CD4-positive, alpha-beta memory T cell (primary cell): Measurements from ENCODE around the gene CALB2. TPM values are rescaled to one million over a fixed set of nuclear protein-coding genes. Genes with fewer than 3 reads are reported as not detected.
A peak's percentile ranks its signal among the peaks of the same experiment; 100 is the strongest.

ENCODE experiments used
- CTCF ChIA-PET: fragments of 350-600 bp; sonication (Branson Sonifier 250); formaldehyde crosslinking; loops from one replicate; lab custom pipeline; 2021; ENCODE audit warnings: inconsistent platforms; ENCODE audit not compliant: partially characterized antibody; lab: Charles Lee
- POLR2A ChIA-PET: fragments of 350-600 bp; sonication (Branson Sonifier 250); formaldehyde crosslinking; loops from one replicate; lab custom pipeline; 2021; ENCODE audit not compliant: partially characterized antibody; lab: Charles Lee
- DNase-seq, 5 donors: peaks; one replicate each; pipeline versions ENCODE4 v3.0.0 to v3.0.0-alpha.2; 2020 to 2022; ENCODE audit warnings: mixed read lengths in 1 of 5
- H3K27ac ChIP-seq: one replicate; pipeline ENCODE4 v1.7.0; 2013; ENCODE audit warnings: low read depth, low read length
- H3K27me3 ChIP-seq: 2 replicates; pipeline ENCODE4 v1.7.0; 2013; ENCODE audit warnings: mild to moderate bottlenecking, low read length, moderate library complexity; ENCODE audit not compliant: insufficient read depth
- H3K36me3 ChIP-seq: 2 replicates; pipeline ENCODE4 v1.7.0; 2013; ENCODE audit warnings: mild to moderate bottlenecking, low read length, moderate library complexity; ENCODE audit not compliant: insufficient read depth
- H3K4me1 ChIP-seq: 2 replicates; pipeline ENCODE4 v1.7.0; 2013; ENCODE audit warnings: mild to moderate bottlenecking, low read length, moderate library complexity; ENCODE audit not compliant: insufficient read depth
- H3K4me3 ChIP-seq, 2 donors: one replicate each; pipeline ENCODE4 v1.7.0; 2013; ENCODE audit warnings: low read length in 2 of 2, mild to moderate bottlenecking in 1 of 2
- H3K9me3 ChIP-seq, 2 donors: one replicate each; pipeline ENCODE4 v1.7.0; 2013; ENCODE audit warnings: low read length in 2 of 2, control low read depth in 1 of 2; ENCODE audit not compliant: control insufficient read depth in 1 of 2
- H3K27ac Mint-ChIP-seq, 7 donors: one replicate each; pipeline ENCODE4 v1.8.0; 2020 to 2021; ENCODE audit warnings: mixed read lengths in 7 of 7, mild to moderate bottlenecking in 6 of 7, inconsistent platforms in 3 of 7, moderate library complexity in 3 of 7
- H3K27me3 Mint-ChIP-seq, 2 donors: one replicate each; pipeline ENCODE4 v1.8.0; 2020 to 2021; ENCODE audit warnings: mixed read lengths in 2 of 2
- H3K36me3 Mint-ChIP-seq, 2 donors: one replicate each; pipeline ENCODE4 v1.8.0; 2020 to 2021; ENCODE audit warnings: mixed read lengths in 2 of 2, inconsistent platforms in 1 of 2, mild to moderate bottlenecking in 1 of 2
- H3K4me1 Mint-ChIP-seq, 4 donors: one replicate each; pipeline ENCODE4 v1.8.0; 2020 to 2021; ENCODE audit warnings: mixed read lengths in 4 of 4, mild to moderate bottlenecking in 1 of 4
- H3K4me3 Mint-ChIP-seq, 8 donors: one replicate each; pipeline ENCODE4 v1.8.0; 2020 to 2021; ENCODE audit warnings: mixed read lengths in 8 of 8, mild to moderate bottlenecking in 7 of 8, moderate library complexity in 6 of 8, inconsistent platforms in 3 of 8
- H3K9me3 Mint-ChIP-seq, 8 donors: one replicate each; pipeline ENCODE4 v1.8.0; 2020 to 2021; ENCODE audit warnings: mixed read lengths in 8 of 8, mild to moderate bottlenecking in 5 of 8, inconsistent platforms in 3 of 8, moderate library complexity in 1 of 8
- intact Hi-C: fragments of 100-400 bp; cut with micrococcal nuclease; formaldehyde crosslinking; loops from one replicate; pipeline ENCODE4 v1.15.1; 2023
- polyA plus RNA-seq, 2 donors: library from polyadenylated mRNA; unstranded; fragments of 300-500 nt; fragmentation: Illumina TruSeq; gene quantifications; one replicate each; pipeline ENCODE4 v1.2.3, GENCODE V29; 2021
- total RNA-seq, 2 experiments: library from RNA; stranded (reverse); gene quantifications; one replicate each; pipeline ENCODE4 v1.2.3, GENCODE V29; 2021

CALB2 gene
- total and polyA plus RNA-seq, 4 experiments from 2014 or later: not detected

DNA sequence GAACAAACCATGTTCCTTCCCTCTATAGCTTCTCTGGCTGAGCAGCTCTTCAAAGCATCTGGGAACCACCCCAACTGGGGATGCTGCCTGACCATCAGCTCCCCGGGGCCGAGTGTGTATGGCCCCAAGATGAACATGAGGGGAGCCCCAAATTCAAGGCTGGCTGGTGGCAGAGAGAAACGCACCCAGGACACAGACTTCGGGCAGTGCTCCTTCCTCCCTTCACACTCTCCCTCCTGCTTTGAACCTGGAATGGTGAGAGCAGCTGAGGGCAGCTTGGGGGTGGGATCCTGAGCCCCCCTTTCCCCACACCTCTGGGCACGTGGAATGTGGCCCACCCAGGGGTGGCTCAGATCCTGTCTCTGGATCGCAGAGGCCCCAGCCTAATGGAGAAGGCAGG, 66.1 kb downstream of the CALB2 start:
- no peak overlapping the region for H3K4me3 ChIP-seq
- Mint-ChIP-seq H3K36me3 (no peaks in the 10 kb centered on the region), H3K4me3 (peak overlapping the region in 1 of 8 donors; percentile 81), H3K27me3 (peaks cover 10 to 37% of the 10 kb centered on the region in 2 donors), H3K27ac (no peak overlapping the region), H3K4me1 (peaks cover 3 to 10% (median 5%) of the 10 kb centered on the region in 4 donors), H3K9me3 (peaks cover 0 to 9% (median 2%) of the 10 kb centered on the region in 8 donors)
- H3K4me1 ChIP-seq: peaks cover 4% of the 10 kb centered on the region
- no peaks in the 10 kb centered on the region for H3K27me3 ChIP-seq
- ChIA-PET POLR2A (no interaction called here), CTCF (interaction anchor here (5.7 kb wide), 1 partner anchor 12 kb away, joined by 32 read pairs; no protein-coding TSS in a partner anchor)
- no peak overlapping the region for H3K27ac ChIP-seq
- no peaks in the 10 kb centered on the region for H3K36me3 ChIP-seq
- no peaks in the 10 kb centered on the region for H3K9me3 ChIP-seq
- intact Hi-C loops: no loop called here
- DNase-seq: no peak

GRCh38 chr16:71425746-71426068, 67.2 kb downstream of the CALB2 start:
- Histone ChIP-seq H3K4me1 (peaks cover 4% of the 10 kb centered on the region), H3K27me3 (no peaks in the 10 kb centered on the region), H3K9me3 (no peaks in the 10 kb centered on the region), H3K4me3 (no peak overlapping the region), H3K27ac (no peak overlapping the region), H3K36me3 (no peaks in the 10 kb centered on the region)
- intact Hi-C loops: no loop called here
- no peak for DNase-seq
- CTCF ChIA-PET: interaction anchor here (0.8 to 5.7 kb wide), 2 partner anchors 13 to 185 kb away, joined by 3 to 32 read pairs; no protein-coding TSS in a partner anchor
- H3K27me3 Mint-ChIP-seq: peaks cover 12 to 32% of the 10 kb centered on the region in 2 donors
- POLR2A ChIA-PET: interaction anchor here (0.6 to 1.1 kb wide), 2 partner anchors 37 to 58 kb away, joined by 3 to 4 read pairs; partner anchors contain the start of gene ZNF23
- H3K4me1 Mint-ChIP-seq: peaks cover 3 to 10% (median 5%) of the 10 kb centered on the region in 4 donors
- no peaks in the 10 kb centered on the region for H3K36me3 Mint-ChIP-seq
- H3K27ac Mint-ChIP-seq: no peak overlapping the region
- H3K4me3 Mint-ChIP-seq: peak overlapping the region in 3 of 8 donors; percentile 13 to 81 (median 63)
- peaks cover 0 to 9% (median 2%) of the 10 kb centered on the region in 8 donors for H3K9me3 Mint-ChIP-seq

- Mint-ChIP-seq H3K36me3 (no peaks in the 10 kb centered on the region), H3K4me1 (peaks cover 3 to 10% (median 5%) of the 10 kb centered on the region in 4 donors), H3K4me3 (peak overlapping the region in 3 of 8 donors; percentile 27 to 83 (median 81)), H3K27ac (peak overlapping the region in 3 of 7 donors; percentile 56 to 90 (median 90)), H3K27me3 (peaks cover 12 to 34% of the 10 kb centered on the region in 2 donors), H3K9me3 (peaks cover 0 to 9% (median 2%) of the 10 kb centered on the region in 8 donors)
- no peak overlapping the region for H3K27ac ChIP-seq
- no peaks in the 10 kb centered on the region for H3K9me3 ChIP-seq
- DNase-seq: peak in 3 of 5 donors; percentile 10 to 76 (median 16)
- no peaks in the 10 kb centered on the region for H3K36me3 ChIP-seq
- H3K27me3 ChIP-seq: no peaks in the 10 kb centered on the region
- intact Hi-C loops: no loop called here
- ChIA-PET CTCF (interaction anchor here (0.8 to 5.7 kb wide), 2 partner anchors 14 to 185 kb away, joined by 3 to 32 read pairs; no protein-coding TSS in a partner anchor), POLR2A (interaction anchor here (0.6 to 1.1 kb wide), 3 partner anchors 14 to 58 kb away, joined by 3 to 4 read pairs (median 3); partner anchors contain the start of gene ZNF23)
- peaks cover 4% of the 10 kb centered on the region for H3K4me1 ChIP-seq
- no peak overlapping the region for H3K4me3 ChIP-seq
Measured at GRCh38 chr16:71426069-71426879, 67.8 kb downstream of the CALB2 start.

GRCh38 chr16:71426880-71427615, 68.5 kb downstream of the CALB2 start:
- no peaks in the 10 kb centered on the region for H3K27me3 ChIP-seq
- Mint-ChIP-seq H3K9me3 (peaks cover 0 to 9% (median 2%) of the 10 kb centered on the region in 8 donors), H3K27me3 (peaks cover 12 to 34% of the 10 kb centered on the region in 2 donors), H3K27ac (peak overlapping the region in 3 of 7 donors; percentile 56 to 90 (median 90)), H3K4me3 (peak overlapping the region in 2 of 8 donors; percentile 81 to 83), H3K4me1 (peaks cover 3 to 10% (median 5%) of the 10 kb centered on the region in 4 donors), H3K36me3 (no peaks in the 10 kb centered on the region)
- CTCF ChIA-PET: interaction anchor here (4.1 kb wide), 1 partner anchor 15 kb away, joined by 28 read pairs; no protein-coding TSS in a partner anchor
- intact Hi-C loops: no loop called here
- no peak overlapping the region for H3K4me3 ChIP-seq
- DNase-seq: no peak
- peaks cover 4% of the 10 kb centered on the region for H3K4me1 ChIP-seq
- H3K9me3 ChIP-seq: no peaks in the 10 kb centered on the region
- POLR2A ChIA-PET: interaction anchor here (0.8 to 0.9 kb wide), 2 partner anchors 15 to 33 kb away, joined by 3 read pairs; no protein-coding TSS in a partner anchor
- no peaks in the 10 kb centered on the region for H3K36me3 ChIP-seq
- H3K27ac ChIP-seq: no peak overlapping the region

GRCh38 chr16:71428385-71428784, 69.9 kb downstream of the CALB2 start:
- Histone ChIP-seq H3K4me1 (peaks cover 4% of the 10 kb centered on the region), H3K27ac (no peak overlapping the region), H3K9me3 (no peaks in the 10 kb centered on the region), H3K36me3 (no peaks in the 10 kb centered on the region), H3K4me3 (no peak overlapping the region), H3K27me3 (no peaks in the 10 kb centered on the region)
- POLR2A ChIA-PET: interaction anchor here (1.3 kb wide), 1 partner anchor 34 kb away, joined by 3 read pairs; the partner anchor contains the start of gene ZNF23
- Mint-ChIP-seq H3K4me1 (peaks cover 3 to 10% (median 5%) of the 10 kb centered on the region in 4 donors), H3K27ac (no peak overlapping the region), H3K9me3 (peaks cover 0 to 9% (median 2%) of the 10 kb centered on the region in 8 donors), H3K27me3 (peaks cover 12 to 37% of the 10 kb centered on the region in 2 donors), H3K4me3 (no peak overlapping the region), H3K36me3 (no peaks in the 10 kb centered on the region)
- no peak for DNase-seq
- intact Hi-C loops: no loop called here
- CTCF ChIA-PET: interaction anchor here (0.6 to 4.1 kb wide), 3 partner anchors 16 to 182 kb away, joined by 3 to 28 read pairs (median 3); no protein-coding TSS in a partner anchor

DNA sequence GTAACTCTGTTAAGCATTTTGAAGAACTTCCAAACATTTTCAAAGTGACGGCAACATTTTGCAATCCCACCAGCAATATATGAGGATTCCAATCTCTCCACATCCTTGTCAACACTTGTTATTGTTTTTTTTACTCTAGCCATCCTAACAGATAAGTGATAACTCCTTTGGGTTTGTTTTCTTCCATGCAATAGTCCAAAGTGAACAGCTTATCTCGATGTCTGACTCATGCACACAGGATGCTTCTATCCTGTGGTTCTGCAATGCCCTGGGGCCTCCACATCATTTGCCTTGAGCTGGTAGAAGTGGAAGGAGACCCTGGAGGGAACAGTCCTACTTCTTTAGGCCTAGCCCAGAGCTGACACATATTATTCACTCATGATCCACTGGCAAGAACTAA, 70.4 kb downstream of the CALB2 start:
- intact Hi-C loops: no loop called here
- H3K9me3 Mint-ChIP-seq: peaks cover 0 to 9% (median 2%) of the 10 kb centered on the region in 8 donors
- H3K4me1 Mint-ChIP-seq: peaks cover 3 to 10% (median 5%) of the 10 kb centered on the region in 4 donors
- Histone ChIP-seq H3K27me3 (no peaks in the 10 kb centered on the region), H3K9me3 (no peaks in the 10 kb centered on the region), H3K4me1 (peaks cover 4% of the 10 kb centered on the region), H3K27ac (no peak overlapping the region), H3K36me3 (no peaks in the 10 kb centered on the region), H3K4me3 (no peak overlapping the region)
- no peak for DNase-seq
- no peak overlapping the region for H3K4me3 Mint-ChIP-seq
- POLR2A ChIA-PET: interaction anchor here (1.3 kb wide), 1 partner anchor 33 kb away, joined by 3 read pairs; the partner anchor contains the start of gene ZNF23
- CTCF ChIA-PET: interaction anchor here (0.7 to 4.1 kb wide), 4 partner anchors 14 to 182 kb away, joined by 3 to 28 read pairs (median 3); no protein-coding TSS in a partner anchor
- no peaks in the 10 kb centered on the region for H3K36me3 Mint-ChIP-seq
- no peak overlapping the region for H3K27ac Mint-ChIP-seq
- H3K27me3 Mint-ChIP-seq: peaks cover 12 to 36% of the 10 kb centered on the region in 2 donors
